Cardiac fibroblast (primary cell): ENCODE results near the gene OR4D10.
A peak's percentile ranks its signal among the peaks of the same experiment; 100 is the strongest.
"Not testable (repeated sequence)": the region's sequence is repeated elsewhere in the genome, so short reads cannot be mapped to it uniquely, and the experiment has no call there.

Source experiments
- DNase-seq, 2 donors: peaks; one replicate each; pipeline versions ENCODE4 v3.0.0 to v3.0.0-alpha.2; 2010; ENCODE audit warnings: low read depth in 2 of 2
- H3K4me3 ChIP-seq, 2 donors: replicated peaks in 1 of 2; 1 replicate in 1 of 2; 2 replicates in 1 of 2; pipeline ENCODE4 v1.5.1; 2011; ENCODE audit warnings: low read depth in 2 of 2, low read length in 2 of 2, mild to moderate bottlenecking in 2 of 2, moderate library complexity in 1 of 2
- CTCF ChIP-seq: IDR thresholded peaks from one replicate; pipeline ENCODE4 v1.5.1; 2011; ENCODE audit warnings: low read depth, mild to moderate bottlenecking, low read length, inconsistent platforms

The OR4D10 gene

GRCh38 chr11:59436169-59436568 lies 36.9 kb upstream of the OR4D10 start, which contains the start of gene OR5A1:
OR5A1 (plus strand) TSS chr11:59436469; CDS start chr11:59443169, 6,700 bp downstream.
- DNase-seq = no peak

GRCh38 chr11:59437770-59438169 lies 35.3 kb upstream of the OR4D10 start:
- no peak for DNase-seq
- TF ChIP-seq CTCF = no peak
- no peak overlapping the region for H3K4me3 ChIP-seq

More at GRCh38 chr11:59436169-59436568, 36.9 kb upstream of the OR4D10 start, which contains the start of gene OR5A1:
- H3K4me3 ChIP-seq = no peak within 1 kb of the TSS
- TF ChIP-seq CTCF = no peak

GRCh38 chr11:59445624-59446023 lies 27.5 kb upstream of the OR4D10 start:
- H3K4me3 ChIP-seq, DNase-seq: not testable (repeated sequence)

- no peak overlapping the region for H3K4me3 ChIP-seq
- no peak for DNase-seq
- no peak for TF ChIP-seq CTCF
Observed at GRCh38 chr11:59448484-59448883, 24.6 kb upstream of the OR4D10 start.

GRCh38 chr11:59456661-59457060 lies 16.5 kb upstream of the OR4D10 start, which contains the start of gene OR4D6:
OR4D6 (plus strand) TSS chr11:59456961; CDS start chr11:59456961, 0 bp downstream.
- no peak for DNase-seq
- no peak for TF ChIP-seq CTCF
- no peak within 1 kb of the TSS for H3K4me3 ChIP-seq

- no peak overlapping the region for H3K4me3 ChIP-seq
- no peak for TF ChIP-seq CTCF
- no peak for DNase-seq
Observed at GRCh38 chr11:59459916-59460315, 13.2 kb upstream of the OR4D10 start.

GRCh38 chr11:59463190-59463641 lies 9.9 kb upstream of the OR4D10 start:
- DNase-seq = peak; percentile 22 to 31
- TF ChIP-seq CTCF = no peak
- H3K4me3 ChIP-seq = no peak overlapping the region
